GM10266 (cell line): ENCODE measurements around the gene MTARC2.

ENCODE experiments used
- DNase-seq: peaks from one replicate; pipeline ENCODE4 v3.0.0; 2012; ENCODE audit errors: extremely low spot score
- TF ChIP-seq, protein P1 (sequence below): IDR thresholded peaks from 2 replicates; pipeline ENCODE4 v1.5.1; 2012; ENCODE audit warnings: mild to moderate bottlenecking, low read depth; ENCODE audit not compliant: control insufficient read depth, insufficient read depth; ENCODE audit errors: missing control alignments

Gene MTARC2

DNA sequence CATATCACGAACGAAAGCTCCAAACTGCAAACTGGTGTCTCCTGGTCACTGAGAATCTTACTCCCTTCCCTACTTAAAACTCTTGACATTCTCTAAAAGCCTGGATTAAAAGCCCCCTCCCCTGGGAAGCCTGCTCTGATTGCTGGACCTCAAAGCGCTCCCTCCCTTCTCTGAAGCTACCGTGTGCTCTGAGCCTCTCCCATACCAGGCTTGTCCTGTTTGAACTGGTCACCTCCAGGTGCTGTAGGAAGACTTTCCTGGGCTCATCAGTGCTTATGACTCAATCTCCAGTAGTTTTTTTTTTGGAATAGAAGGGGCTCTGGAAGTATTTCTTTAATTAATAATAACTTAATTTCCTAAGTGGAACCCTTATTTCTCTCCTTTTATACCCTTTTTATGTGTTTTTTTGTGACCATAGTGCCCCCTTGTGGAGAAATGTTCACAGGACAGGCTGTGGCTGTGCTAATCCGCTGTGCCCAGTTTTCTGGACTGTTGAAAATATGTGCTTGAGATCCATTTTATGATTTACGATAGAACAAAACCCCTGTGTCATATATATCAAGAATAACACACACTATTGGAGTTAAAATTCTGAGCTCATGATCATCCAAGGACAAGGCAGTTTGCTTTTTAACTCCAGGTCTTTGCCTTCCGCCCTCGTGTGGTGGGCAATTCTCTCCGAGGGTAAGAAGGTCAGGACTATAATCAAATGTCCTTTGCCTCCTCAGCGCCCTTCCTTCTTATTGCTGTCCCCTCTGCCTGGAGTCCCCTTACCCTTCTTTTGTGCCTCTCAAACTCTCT lies 55.5 kb downstream of the MTARC2 start:
- TF ChIP-seq, protein P1, sequence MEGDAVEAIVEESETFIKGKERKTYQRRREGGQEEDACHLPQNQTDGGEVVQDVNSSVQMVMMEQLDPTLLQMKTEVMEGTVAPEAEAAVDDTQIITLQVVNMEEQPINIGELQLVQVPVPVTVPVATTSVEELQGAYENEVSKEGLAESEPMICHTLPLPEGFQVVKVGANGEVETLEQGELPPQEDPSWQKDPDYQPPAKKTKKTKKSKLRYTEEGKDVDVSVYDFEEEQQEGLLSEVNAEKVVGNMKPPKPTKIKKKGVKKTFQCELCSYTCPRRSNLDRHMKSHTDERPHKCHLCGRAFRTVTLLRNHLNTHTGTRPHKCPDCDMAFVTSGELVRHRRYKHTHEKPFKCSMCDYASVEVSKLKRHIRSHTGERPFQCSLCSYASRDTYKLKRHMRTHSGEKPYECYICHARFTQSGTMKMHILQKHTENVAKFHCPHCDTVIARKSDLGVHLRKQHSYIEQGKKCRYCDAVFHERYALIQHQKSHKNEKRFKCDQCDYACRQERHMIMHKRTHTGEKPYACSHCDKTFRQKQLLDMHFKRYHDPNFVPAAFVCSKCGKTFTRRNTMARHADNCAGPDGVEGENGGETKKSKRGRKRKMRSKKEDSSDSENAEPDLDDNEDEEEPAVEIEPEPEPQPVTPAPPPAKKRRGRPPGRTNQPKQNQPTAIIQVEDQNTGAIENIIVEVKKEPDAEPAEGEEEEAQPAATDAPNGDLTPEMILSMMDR = peak; percentile 64
- no peak for DNase-seq

- DNase-seq = no peak
- TF ChIP-seq, protein P1 = no peak
Observed at GRCh38 chr1:220804202-220804586, 56.1 kb downstream of the MTARC2 start.

- no peak for DNase-seq
Observed at GRCh38 chr1:220806408-220806807, 58.3 kb downstream of the MTARC2 start.

GRCh38 chr1:220807726-220808125 lies 59.6 kb downstream of the MTARC2 start:
- no peak for DNase-seq
- TF ChIP-seq, protein P1 = no peak

More at GRCh38 chr1:220806408-220806807, 58.3 kb downstream of the MTARC2 start:
- TF ChIP-seq, protein P1 = no peak

- no peak for DNase-seq
- TF ChIP-seq, protein P1 = no peak
Observed at GRCh38 chr1:220808345-220809186, 60.4 kb downstream of the MTARC2 start.

DNA sequence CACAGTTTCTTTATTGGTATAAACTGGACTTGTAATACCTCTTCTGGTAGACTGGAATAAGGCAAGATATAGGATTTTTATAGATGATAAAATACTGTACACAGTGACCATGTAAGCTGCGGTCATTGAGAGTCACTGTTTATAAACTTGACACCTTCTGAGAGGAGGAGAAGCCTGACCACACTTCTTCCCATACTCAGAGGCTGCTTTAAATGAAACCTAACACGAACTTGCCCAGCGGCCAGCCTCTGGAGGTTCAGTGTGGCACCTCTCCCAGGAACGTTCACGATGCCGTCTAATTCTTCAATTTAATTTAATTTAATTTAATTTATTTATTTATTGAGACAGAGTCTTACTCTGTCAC lies 61.0 kb downstream of the MTARC2 start:
- TF ChIP-seq, protein P1 = no peak

GRCh38 chr1:220809704-220810103 lies 61.6 kb downstream of the MTARC2 start:
- no peak for DNase-seq
- TF ChIP-seq, protein P1 = no peak

More for the DNA sequence above, 61.0 kb downstream of the MTARC2 start:
- no peak for DNase-seq
